ENCODE measurements around the gene SUSD2.

The SUSD2 gene

DNA sequence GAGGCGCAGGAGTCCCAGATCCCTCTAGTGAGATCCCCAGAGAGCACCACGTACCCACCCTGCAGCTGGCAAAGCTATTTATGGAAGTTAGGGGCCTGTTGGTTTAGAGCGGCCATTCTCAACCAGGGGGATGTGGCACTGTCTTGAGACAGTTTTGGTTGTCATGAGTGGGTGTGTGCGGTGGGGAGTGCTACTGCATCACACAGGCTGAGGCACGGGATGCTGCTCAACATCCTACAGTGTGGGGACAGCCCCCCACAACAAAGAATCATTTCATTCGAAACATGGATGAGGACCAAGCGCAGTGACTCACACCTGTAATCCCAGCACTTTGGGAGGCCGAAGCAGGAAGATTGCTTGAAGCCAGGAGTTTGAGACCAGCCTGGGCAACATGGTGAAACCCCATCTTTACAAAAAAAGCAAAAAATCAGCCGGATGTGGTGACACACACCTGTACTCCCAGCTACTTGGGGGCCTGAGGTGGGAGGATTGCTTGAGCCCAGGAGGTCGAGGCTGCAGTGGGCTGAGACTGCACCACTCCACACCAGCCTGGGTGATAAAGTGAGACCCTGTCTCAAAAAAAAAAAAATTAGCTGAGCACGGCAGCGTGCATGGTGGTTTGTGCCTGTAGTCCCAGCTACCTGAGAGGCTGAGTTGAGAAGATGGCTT is 35.4 kb downstream of the SUSD2 start:
- TF ChIP-seq CTCF (IDR thresholded peaks at IDR 0.05; ENCODE audit: low read depth, low read length): no peak
- no peak for DNase-seq (ENCODE audit: extremely low read depth, low read depth)

- TF ChIP-seq CTCF (IDR thresholded peaks at IDR 0.05; ENCODE audit: low read depth, low read length): no peak
- DNase-seq (ENCODE audit: extremely low read depth, low read depth): no peak
Observed at GRCh38 chr22:24217384-24217783, 36.1 kb downstream of the SUSD2 start.

- no peak for TF ChIP-seq CTCF (IDR thresholded peaks at IDR 0.05; ENCODE audit: low read depth, low read length)
- DNase-seq (ENCODE audit: extremely low read depth, low read depth): no peak
Observed at GRCh38 chr22:24219750-24220149, 38.5 kb downstream of the SUSD2 start.

DNA sequence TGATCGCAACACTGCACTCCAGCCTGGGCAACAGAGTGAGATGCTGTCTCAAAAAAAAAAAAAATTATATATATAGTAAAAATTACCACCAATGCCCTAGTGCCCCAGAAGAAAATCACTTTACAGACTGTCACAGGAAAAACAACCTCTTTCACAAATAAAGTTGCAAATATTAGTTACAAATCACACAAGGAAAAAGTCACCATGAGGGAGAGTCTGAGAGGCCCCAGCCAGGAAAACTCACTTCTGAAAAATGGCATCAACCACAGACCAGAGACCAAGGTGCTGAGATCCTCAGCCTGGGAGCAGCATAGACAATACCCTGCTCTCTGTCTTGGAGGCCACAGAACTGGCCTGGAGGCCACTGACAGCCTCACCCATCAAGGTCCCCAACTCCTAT is 43.2 kb downstream of the SUSD2 start:
- no peak for DNase-seq (ENCODE audit: extremely low read depth, low read depth)
- TF ChIP-seq CTCF (IDR thresholded peaks at IDR 0.05; ENCODE audit: low read depth, low read length): no peak

GRCh38 chr22:24225044-24225601 is 43.8 kb downstream of the SUSD2 start:
- TF ChIP-seq CTCF (IDR thresholded peaks at IDR 0.05; ENCODE audit: low read depth, low read length): no peak
- DNase-seq (ENCODE audit: extremely low read depth, low read depth): no peak

- no peak for DNase-seq (ENCODE audit: extremely low read depth, low read depth)
Observed at GRCh38 chr22:24225951-24226350, 44.7 kb downstream of the SUSD2 start.

More at GRCh38 chr22:24225951-24226350, 44.7 kb downstream of the SUSD2 start:
- no peak for TF ChIP-seq CTCF (IDR thresholded peaks at IDR 0.05; ENCODE audit: low read depth, low read length)

All from AG09319 (cell line).